Kidney (tissue), 14 donors: ENCODE data around the gene ADAMTS9. TPM values are rescaled to one million over a fixed set of nuclear protein-coding genes. Genes with fewer than 3 reads are reported as not detected.
A peak's percentile ranks its signal among the peaks of the same experiment; 100 is the strongest.

ENCODE experiments used
- DNase-seq, 5 donors: peaks; one replicate each; pipeline ENCODE4 v3.0.0-alpha.2; 2013 to 2020
- FAIRE-seq: peaks from 2 replicates; lab custom pipeline; 2012; peaks lifted over from hg19 to GRCh38; lab: Jason Lieb, UNC
- H3K27ac ChIP-seq, 2 donors: one replicate each; pipeline ENCODE4 v1.7.0; 2013; ENCODE audit warnings: low read depth in 2 of 2, low read length in 2 of 2, inconsistent platforms in 1 of 2
- H3K27me3 ChIP-seq: one replicate; pipeline ENCODE4 v1.7.1; 2013; ENCODE audit warnings: low read length, inconsistent platforms; ENCODE audit not compliant: control insufficient read depth, insufficient read depth
- H3K36me3 ChIP-seq, 3 donors: one replicate each; pipeline versions ENCODE4 v1.7.0 to v1.7.1; 2013; ENCODE audit warnings: low read length in 3 of 3, control low read depth in 1 of 3, inconsistent platforms in 1 of 3; ENCODE audit not compliant: insufficient read depth in 3 of 3, control insufficient read depth in 2 of 3
- H3K4me1 ChIP-seq, 3 donors: one replicate each; pipeline versions ENCODE4 v1.7.0 to v1.7.1; 2013; ENCODE audit warnings: low read length in 3 of 3, inconsistent platforms in 1 of 3, low read depth in 1 of 3; ENCODE audit not compliant: control insufficient read depth in 2 of 3, insufficient read depth in 2 of 3
- H3K4me3 ChIP-seq, 3 donors: one replicate each; pipeline versions ENCODE4 v1.7.0 to v1.8.1; 2013; ENCODE audit warnings: low read length in 3 of 3, control low read depth in 1 of 3, inconsistent platforms in 1 of 3
- H3K9ac ChIP-seq, 3 donors: one replicate each; pipeline versions ENCODE4 v1.7.0 to v1.7.1; 2013; ENCODE audit warnings: low read length in 3 of 3, control low read depth in 1 of 3, inconsistent platforms in 1 of 3
- H3K9me3 ChIP-seq, 3 donors: one replicate each; pipeline versions ENCODE4 v1.7.0 to v1.7.1; 2013; ENCODE audit warnings: low read length in 3 of 3, control low read depth in 1 of 3, inconsistent platforms in 1 of 3; ENCODE audit not compliant: control insufficient read depth in 2 of 3, insufficient read depth in 1 of 3
- intact Hi-C: fragments of 100-400 bp; cut with DNase I; formaldehyde crosslinking; loops from one replicate; pipeline ENCODE4 v1.11.1; 2022
- polyA plus RNA-seq: library from polyadenylated mRNA; stranded (reverse); fragments of 350-450 nt; fragmentation: Illumina TruSeq; extraction: RNeasy Lipid Tissue Mini Kit (QIAGEN cat#74804); gene quantifications from one replicate; pipeline ENCODE4 v1.2.3, GENCODE V29; 2014; ENCODE audit warnings: low read depth, low replicate concordance; ENCODE audit not compliant: insufficient read depth
- total RNA-seq: library from RNA; stranded (reverse); fragmentation: NEBNext Ultra II Directional; extraction: Animal tissue kit (Norgen Biotek cat#: 25700); gene quantifications from one replicate; pipeline ENCODE4 v1.2.1, GENCODE V29; 2021
- TF ChIP-seq, protein P1 (sequence below): IDR thresholded peaks from 3 replicates; pipeline ENCODE4 v1.5.1; 2012; ENCODE audit warnings: mild to moderate bottlenecking, moderate library complexity, borderline replicate concordance; ENCODE audit not compliant: insufficient read depth; ENCODE audit errors: extremely low read depth
- donor health status: control.
- donor health status: control.
- donor health status: control.
- donor health status: control.
- donor health status: control.
- donor health status: DM: yes; HTN: yes; CAD: no.
- donor health status: Normal renal cell carcinoma (clear cell type).

Gene ADAMTS9
- total and polyA plus RNA-seq, 2 donors from 2014 or later = 25.0 to 117 TPM

GRCh38 chr3:64473466-64473865 is 214.3 kb downstream of the ADAMTS9 start:
- Histone ChIP-seq H3K27ac (no peak overlapping the region), H3K4me3 (no peak overlapping the region), H3K9me3 (no peaks in the 10 kb centered on the region), H3K4me1 (peaks cover 0 to 7% (median 0%) of the 10 kb centered on the region in 3 donors), H3K36me3 (no peaks in the 10 kb centered on the region), H3K9ac (no peak overlapping the region), H3K27me3 (no peaks in the 10 kb centered on the region)
- intact Hi-C loops = no loop called here
- TF ChIP-seq, protein P1, sequence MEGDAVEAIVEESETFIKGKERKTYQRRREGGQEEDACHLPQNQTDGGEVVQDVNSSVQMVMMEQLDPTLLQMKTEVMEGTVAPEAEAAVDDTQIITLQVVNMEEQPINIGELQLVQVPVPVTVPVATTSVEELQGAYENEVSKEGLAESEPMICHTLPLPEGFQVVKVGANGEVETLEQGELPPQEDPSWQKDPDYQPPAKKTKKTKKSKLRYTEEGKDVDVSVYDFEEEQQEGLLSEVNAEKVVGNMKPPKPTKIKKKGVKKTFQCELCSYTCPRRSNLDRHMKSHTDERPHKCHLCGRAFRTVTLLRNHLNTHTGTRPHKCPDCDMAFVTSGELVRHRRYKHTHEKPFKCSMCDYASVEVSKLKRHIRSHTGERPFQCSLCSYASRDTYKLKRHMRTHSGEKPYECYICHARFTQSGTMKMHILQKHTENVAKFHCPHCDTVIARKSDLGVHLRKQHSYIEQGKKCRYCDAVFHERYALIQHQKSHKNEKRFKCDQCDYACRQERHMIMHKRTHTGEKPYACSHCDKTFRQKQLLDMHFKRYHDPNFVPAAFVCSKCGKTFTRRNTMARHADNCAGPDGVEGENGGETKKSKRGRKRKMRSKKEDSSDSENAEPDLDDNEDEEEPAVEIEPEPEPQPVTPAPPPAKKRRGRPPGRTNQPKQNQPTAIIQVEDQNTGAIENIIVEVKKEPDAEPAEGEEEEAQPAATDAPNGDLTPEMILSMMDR = no peak
- DNase-seq = no peak
- FAIRE-seq = no peak

DNA sequence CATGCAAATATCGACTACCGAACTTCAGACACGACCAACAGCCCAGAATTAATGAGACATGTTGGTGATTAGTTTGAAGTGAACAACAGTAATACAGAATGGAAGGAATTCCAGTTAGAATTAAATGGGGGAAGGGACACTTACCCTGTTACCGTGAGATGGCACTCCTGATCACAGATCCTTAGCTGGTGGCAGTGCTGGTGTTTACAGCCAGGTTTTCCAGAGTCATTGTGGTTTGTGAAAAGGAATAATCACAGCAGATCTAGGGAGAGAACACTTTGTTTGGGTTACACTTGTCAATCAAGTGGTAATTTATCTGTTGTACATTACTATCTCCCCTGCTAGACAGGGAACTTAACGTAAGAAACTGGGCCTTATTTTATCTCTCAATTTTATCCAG is 217.4 kb downstream of the ADAMTS9 start:
- no peaks in the 10 kb centered on the region for H3K36me3 ChIP-seq
- no peak for FAIRE-seq
- DNase-seq = no peak
- H3K9me3 ChIP-seq = no peaks in the 10 kb centered on the region
- TF ChIP-seq, protein P1 = no peak
- H3K9ac ChIP-seq = no peak overlapping the region
- no peak overlapping the region for H3K27ac ChIP-seq
- H3K4me1 ChIP-seq = peaks cover 0 to 7% (median 2%) of the 10 kb centered on the region in 3 donors
- no peak overlapping the region for H3K4me3 ChIP-seq
- intact Hi-C loops = no loop called here
- no peaks in the 10 kb centered on the region for H3K27me3 ChIP-seq

DNA sequence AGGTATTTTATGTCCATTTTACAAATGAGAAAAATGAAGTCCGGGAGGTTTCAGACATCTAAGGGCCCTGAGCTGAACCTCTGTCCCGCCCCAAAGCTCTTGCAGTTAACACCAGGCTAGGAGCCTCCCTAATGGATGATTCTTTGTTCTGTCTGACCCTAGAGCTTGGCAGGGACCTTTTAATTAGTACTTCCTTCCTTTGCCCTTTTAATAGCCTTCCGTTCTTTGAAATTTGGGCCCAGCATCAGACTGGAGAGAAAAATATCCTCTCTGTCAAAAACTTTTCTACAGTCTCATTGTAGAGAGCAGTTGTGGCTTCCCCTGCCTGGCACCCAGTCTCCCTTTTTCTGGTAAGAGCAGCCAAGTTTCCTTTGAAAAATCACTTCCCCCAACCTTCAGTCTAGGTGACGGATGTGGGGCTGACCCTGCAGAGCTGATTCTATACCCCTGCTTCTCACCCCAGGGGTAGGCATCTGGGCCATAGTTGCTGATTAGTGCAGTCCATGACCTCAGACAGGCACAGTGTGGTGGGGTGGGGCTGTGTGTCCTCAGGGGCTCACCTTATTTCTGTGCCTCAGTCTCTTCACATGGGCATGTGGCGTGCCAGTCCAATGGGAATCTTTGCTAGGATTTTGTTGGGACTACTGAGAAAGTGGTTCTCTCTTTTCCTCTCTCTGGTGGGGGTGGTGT is 220.4 kb downstream of the ADAMTS9 start:
- Histone ChIP-seq H3K4me1 (peaks cover 0 to 2% (median 0%) of the 10 kb centered on the region in 3 donors), H3K9ac (no peak overlapping the region), H3K9me3 (no peaks in the 10 kb centered on the region), H3K27me3 (no peaks in the 10 kb centered on the region), H3K4me3 (no peak overlapping the region), H3K36me3 (no peaks in the 10 kb centered on the region), H3K27ac (no peak overlapping the region)
- intact Hi-C loops = loop anchor here (10.0 kb wide), 1 partner anchor 423 kb away; no protein-coding TSS in a partner anchor
- no peak for FAIRE-seq
- TF ChIP-seq, protein P1 = no peak
- peak in 1 of 5 donors; percentile 18 for DNase-seq
